WTC11 (cell line): ENCODE measurements around the gene SAFB2. TPM values are rescaled to one million over a fixed set of nuclear protein-coding genes. Genes with fewer than 3 reads are reported as not detected.

Experiments
- ATAC-seq: fragments of 200-7000 bp; cut with Tn5 transposase; 2 replicates; pipeline ENCODE4 v1.10.0; 2021; ENCODE audit warnings: mild to moderate bottlenecking, moderate library complexity
- CTCF ChIA-PET: fragments of 300-600 bp; sonication (Branson Sonifier 250); formaldehyde crosslinking; loops from one replicate; lab custom pipeline; 2021; ENCODE audit warnings: antibody characterized with exemption; lab: Charles Lee
- POLR2A ChIA-PET: fragments of 350-600 bp; sonication (Branson Sonifier 250); formaldehyde crosslinking; loops from one replicate; lab custom pipeline; 2021; ENCODE audit warnings: antibody characterized with exemption; lab: Charles Lee
- DNase-seq: peaks from one replicate; pipeline ENCODE4 v3.0.0; 2021; ENCODE audit warnings: low spot score
- H3K27ac Mint-ChIP-seq: 2 replicates; pipeline ENCODE4 v1.8.0; 2021; ENCODE audit warnings: mixed read lengths
- H3K27me3 Mint-ChIP-seq: 2 replicates; pipeline ENCODE4 v1.8.0; 2021; ENCODE audit warnings: low read depth, mild to moderate bottlenecking, moderate library complexity, mixed read lengths
- H3K36me3 Mint-ChIP-seq: 2 replicates; pipeline ENCODE4 v1.8.0; 2021; ENCODE audit warnings: mixed read lengths
- H3K4me1 Mint-ChIP-seq: 2 replicates; pipeline ENCODE4 v1.8.0; 2022; ENCODE audit warnings: mixed read lengths
- H3K4me3 Mint-ChIP-seq: 2 replicates; pipeline ENCODE4 v1.8.0; 2021; ENCODE audit warnings: mild to moderate bottlenecking, moderate library complexity, mixed read lengths
- H3K9me3 Mint-ChIP-seq: 2 replicates; pipeline ENCODE4 v1.8.0; 2021; ENCODE audit warnings: mixed read lengths
- AR ChIP-seq: fragments of 250-450 bp; sonication (Bioruptor Pico); IDR thresholded peaks from 2 replicates; pipeline ENCODE4 v1.9.0; 2021; ENCODE audit warnings: mild to moderate bottlenecking
- ARID4B ChIP-seq: sonication (generic); formaldehyde crosslinking; IDR thresholded peaks from 2 replicates; pipeline ENCODE4 v1.8.0; 2023; ENCODE audit warnings: missing genetic modification reagents, mild to moderate bottlenecking, borderline replicate concordance
- ATF3 ChIP-seq: sonication (generic); formaldehyde crosslinking; conservative IDR thresholded peaks from 2 replicates; pipeline ENCODE4 v1.8.1; 2022; ENCODE audit warnings: mild to moderate bottlenecking, missing genetic modification reagents
- E2F1 ChIP-seq: sonication (generic); formaldehyde crosslinking; IDR thresholded peaks from 2 replicates; pipeline ENCODE4 v1.8.0; 2022; ENCODE audit warnings: mild to moderate bottlenecking, missing genetic modification reagents
- E2F4 ChIP-seq: sonication (generic); formaldehyde crosslinking; IDR thresholded peaks from 2 replicates; pipeline ENCODE4 v1.8.1; 2022; ENCODE audit warnings: low read depth, mild to moderate bottlenecking, moderate library complexity, missing genetic modification reagents, borderline replicate concordance
- ELF4 ChIP-seq: sonication (generic); formaldehyde crosslinking; IDR thresholded peaks from 2 replicates; pipeline ENCODE4 v1.8.1; 2022; ENCODE audit warnings: low read depth, mild to moderate bottlenecking, moderate library complexity, missing genetic modification reagents
- FOXP1 ChIP-seq: sonication (generic); formaldehyde crosslinking; IDR thresholded peaks from 2 replicates; pipeline ENCODE4 v1.8.0; 2022; ENCODE audit warnings: missing genetic modification reagents, mild to moderate bottlenecking, moderate library complexity, borderline replicate concordance
- IRF1 ChIP-seq: sonication (generic); formaldehyde crosslinking; IDR thresholded peaks from 2 replicates; pipeline ENCODE4 v1.8.0; 2023; ENCODE audit warnings: missing genetic modification reagents
- JUN ChIP-seq: sonication (generic); formaldehyde crosslinking; IDR thresholded peaks from 2 replicates; pipeline ENCODE4 v1.8.0; 2023; ENCODE audit warnings: mild to moderate bottlenecking, missing genetic modification reagents
- MAX ChIP-seq: sonication (generic); formaldehyde crosslinking; IDR thresholded peaks from 2 replicates; pipeline ENCODE4 v1.8.0; 2022; ENCODE audit warnings: mild to moderate bottlenecking, missing genetic modification reagents
- NFE2L1 ChIP-seq: sonication (generic); formaldehyde crosslinking; IDR thresholded peaks from 2 replicates; pipeline ENCODE4 v1.8.1; 2023; ENCODE audit warnings: missing genetic modification reagents
- OVOL2 ChIP-seq: fragments of 250-450 bp; sonication (Bioruptor Pico); IDR thresholded peaks from 2 replicates; pipeline ENCODE4 v1.9.0; 2021; ENCODE audit warnings: mild to moderate bottlenecking, borderline replicate concordance
- PRDM15 ChIP-seq: sonication (generic); formaldehyde crosslinking; IDR thresholded peaks from 2 replicates; pipeline ENCODE4 v1.8.0; 2022; ENCODE audit warnings: missing genetic modification reagents
- TEAD1 ChIP-seq: sonication (generic); formaldehyde crosslinking; IDR thresholded peaks from 2 replicates; pipeline ENCODE4 v1.8.0; 2022; ENCODE audit warnings: mild to moderate bottlenecking, missing genetic modification reagents
- ZNF121 ChIP-seq: sonication (generic); formaldehyde crosslinking; IDR thresholded peaks from 2 replicates; pipeline ENCODE4 v1.8.0; 2023; ENCODE audit warnings: missing genetic modification reagents
- ZNF317 ChIP-seq: sonication (generic); formaldehyde crosslinking; IDR thresholded peaks from 2 replicates; pipeline ENCODE4 v1.8.1; 2023; ENCODE audit warnings: low read depth, mild to moderate bottlenecking, moderate library complexity, missing genetic modification reagents, borderline replicate concordance
- ZNF532 ChIP-seq: fragments of 250-450 bp; sonication (Bioruptor Pico); IDR thresholded peaks from 2 replicates; pipeline ENCODE4 v1.9.0; 2021; ENCODE audit warnings: mild to moderate bottlenecking, borderline replicate concordance
- total RNA-seq: library from RNA; stranded (reverse); gene quantifications from 3 replicates; pipeline ENCODE4 v1.2.3, GENCODE V29; 2021

SAFB2 gene
- total RNA-seq, 1 experiment from 2014 or later, result 100 TPM

GRCh38 chr19:5645409-5645808 is 22.8 kb upstream of the SAFB2 start:
- Mint-ChIP-seq H3K4me1 (peaks cover 3% of the 10 kb centered on the region; the same call in 1 of the 2 replicates), H3K9me3 (no peaks in the 10 kb centered on the region), H3K27ac (no peak overlapping the region), H3K4me3 (no peak overlapping the region), H3K36me3 (peaks cover 85% of the 10 kb centered on the region), H3K27me3 (no peaks in the 10 kb centered on the region)
- ChIA-PET CTCF (interaction anchor here (0.9 kb wide), 1 partner anchor 42 kb away, joined by 3 read pairs; no protein-coding TSS in a partner anchor), POLR2A (no interaction called here)
- TF ChIP-seq OVOL2 (CRISPR knock-in tag) (no peak), TEAD1 (CRISPR knock-in tag) (no peak), NFE2L1 (CRISPR knock-in tag) (no peak), E2F1 (CRISPR knock-in tag) (no peak), ATF3 (CRISPR knock-in tag) (no peak), FOXP1 (CRISPR knock-in tag) (no peak), IRF1 (CRISPR knock-in tag) (no peak), MAX (no peak), JUN (CRISPR knock-in tag) (no peak), ZNF532 (CRISPR knock-in tag) (no peak), AR (no peak), ZNF317 (CRISPR knock-in tag) (no peak), ZNF121 (CRISPR knock-in tag) (no peak), ARID4B (no peak), PRDM15 (CRISPR knock-in tag) (no peak), E2F4 (CRISPR knock-in tag) (no peak), ELF4 (no peak)
- DNase-seq, result no peak
- ATAC-seq, result no peak
